8988T (cell line): Measurements from ENCODE around the gene PRKCH.

Source experiments
- DNase-seq: peaks from one replicate; pipeline ENCODE4 v3.0.0; 2011

The PRKCH gene

GRCh38 chr14:61558271-61558670 lies 236.9 kb downstream of the PRKCH start:
- no peak for DNase-seq

GRCh38 chr14:61559641-61560201 lies 238.3 kb downstream of the PRKCH start:
- DNase-seq = peak; percentile 70

DNA sequence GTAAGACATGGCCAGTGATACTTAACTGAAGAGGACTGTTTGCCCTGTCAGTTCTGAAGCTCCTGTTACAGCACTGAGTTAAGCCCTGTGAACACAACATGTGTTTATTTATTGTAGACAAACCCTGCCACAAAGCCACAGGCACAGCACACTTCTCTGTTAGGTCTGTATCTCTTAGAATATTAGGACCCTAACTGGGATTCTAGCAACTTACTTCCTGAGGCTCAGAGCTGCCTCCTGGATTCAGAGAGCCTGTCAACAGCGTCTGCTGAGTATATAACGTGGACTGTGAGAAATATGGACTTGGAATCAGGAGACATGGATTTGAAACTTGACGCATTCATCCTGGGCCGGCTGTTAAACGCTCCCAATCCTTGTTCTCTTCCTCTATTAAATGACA lies 238.9 kb downstream of the PRKCH start:
- DNase-seq = no peak

- DNase-seq = no peak
Observed at GRCh38 chr14:61561104-61561503, 239.7 kb downstream of the PRKCH start.

DNA sequence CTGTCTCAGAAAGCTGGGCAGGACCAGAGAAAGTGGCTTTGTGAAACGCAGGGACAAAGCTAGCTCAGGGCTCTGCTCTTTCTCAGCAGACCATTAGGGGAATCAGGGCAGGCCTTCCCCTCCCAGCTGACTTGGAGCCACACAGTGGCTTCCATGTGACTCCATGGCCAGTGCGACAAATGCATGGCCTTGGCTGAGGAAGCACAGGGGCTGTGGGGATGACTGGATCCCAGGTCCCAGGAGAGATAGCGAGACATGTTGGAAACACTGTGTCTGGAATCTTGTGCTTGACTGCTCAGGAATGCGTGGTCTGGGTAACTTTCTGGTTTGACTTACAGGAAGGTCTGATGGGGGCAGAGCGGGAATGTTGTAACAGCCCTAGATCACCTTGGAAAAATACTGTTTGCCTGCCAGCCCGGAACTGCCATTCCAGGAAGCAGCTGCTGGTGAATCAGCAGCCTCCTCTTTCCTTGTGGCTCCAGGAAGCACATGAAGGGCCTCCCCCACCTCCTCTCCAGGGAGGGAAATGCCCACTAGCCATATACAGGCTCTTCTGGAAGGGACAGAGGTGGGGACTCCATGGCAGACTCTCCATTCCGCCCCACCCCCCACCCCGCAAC lies 240.4 kb downstream of the PRKCH start:
- DNase-seq = no peak

DNA sequence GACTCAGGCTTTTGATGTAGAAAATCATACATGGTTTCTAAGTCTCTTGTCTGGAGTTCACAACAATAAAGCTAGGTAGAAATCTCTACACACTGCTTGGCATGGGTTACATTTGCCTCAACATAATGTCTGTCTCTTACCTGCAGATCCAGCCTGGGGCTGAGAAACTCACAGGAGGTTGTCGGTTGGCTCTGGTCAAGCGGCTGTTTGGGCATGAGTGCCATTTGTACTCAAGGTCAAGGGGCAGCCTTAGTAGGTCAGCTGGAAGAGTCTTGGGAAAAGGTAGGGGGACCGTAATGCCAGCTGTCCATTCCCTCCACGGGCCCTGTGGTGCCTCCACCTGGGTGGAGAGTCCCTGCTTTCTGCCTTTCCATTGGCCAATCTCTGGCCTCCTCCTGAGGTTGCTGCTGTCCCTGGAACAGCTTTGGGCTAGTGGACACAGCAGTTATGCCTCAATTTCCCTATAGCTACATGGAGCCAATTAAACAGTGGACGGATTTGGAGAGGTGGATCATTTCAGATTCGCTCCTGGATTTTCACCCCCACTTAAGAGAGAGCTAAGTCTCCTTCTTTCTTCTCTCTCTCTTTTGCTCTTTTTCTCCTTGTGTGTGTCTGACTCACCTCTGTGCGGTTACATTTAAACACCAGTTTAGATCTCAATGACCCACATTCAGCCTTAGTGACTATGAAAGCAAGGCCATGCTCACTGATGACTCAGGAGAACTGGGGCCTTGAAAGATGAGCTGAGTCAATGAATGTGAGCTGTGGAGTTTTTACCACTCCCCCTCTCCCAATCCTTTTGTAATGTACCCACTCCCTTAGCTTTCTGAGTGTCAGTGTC lies 241.2 kb downstream of the PRKCH start:
- no peak for DNase-seq

DNA sequence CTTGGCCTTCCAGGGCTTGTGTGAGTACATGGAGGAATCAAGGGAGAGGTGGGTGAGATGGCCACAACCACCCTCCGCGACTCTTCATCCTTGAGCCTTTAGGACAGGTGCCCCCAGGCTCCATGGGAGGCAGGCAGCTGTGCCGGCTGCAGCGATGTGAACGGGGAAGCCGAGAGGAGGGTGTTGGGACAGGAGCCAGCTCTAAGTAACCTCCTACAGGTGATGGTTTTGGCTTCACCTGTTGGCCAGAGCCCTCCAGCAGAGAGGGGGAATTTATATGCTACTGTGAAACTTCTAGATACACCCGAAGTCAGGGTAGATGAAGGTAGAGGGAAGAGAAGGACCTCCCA lies 241.8 kb downstream of the PRKCH start:
- DNase-seq = no peak

GRCh38 chr14:61563880-61564617 lies 242.7 kb downstream of the PRKCH start:
- no peak for DNase-seq

DNA sequence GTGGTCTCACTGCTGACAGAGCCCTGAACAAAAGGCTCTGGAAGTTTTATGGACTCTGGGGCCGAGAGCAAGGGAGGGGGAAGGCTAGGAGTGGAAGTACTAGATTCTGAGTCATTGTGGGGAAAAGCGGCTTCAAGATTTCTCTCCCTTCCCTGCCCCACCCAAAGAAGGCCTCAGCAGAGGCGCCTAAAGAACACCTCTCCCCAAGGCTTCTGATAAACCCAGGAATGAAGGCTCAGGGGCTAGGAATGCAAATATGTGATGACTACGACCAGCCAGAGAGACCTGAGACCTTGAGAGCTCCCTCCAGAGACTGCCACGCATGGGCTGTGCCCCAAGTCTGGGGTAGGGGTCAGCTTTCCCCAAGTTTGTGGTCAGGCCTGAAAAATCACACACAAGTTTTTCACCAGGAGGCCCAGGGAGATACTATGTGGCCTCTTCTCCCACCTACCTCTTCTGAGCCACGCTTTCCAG lies 243.3 kb downstream of the PRKCH start:
- peak; percentile 57 for DNase-seq

GRCh38 chr14:61565181-61565580 lies 243.8 kb downstream of the PRKCH start:
- DNase-seq = no peak

- no peak for DNase-seq
Observed at GRCh38 chr14:61565836-61566536, 244.6 kb downstream of the PRKCH start.

- no peak for DNase-seq
Observed at GRCh38 chr14:61566537-61567225, 245.3 kb downstream of the PRKCH start.

DNA sequence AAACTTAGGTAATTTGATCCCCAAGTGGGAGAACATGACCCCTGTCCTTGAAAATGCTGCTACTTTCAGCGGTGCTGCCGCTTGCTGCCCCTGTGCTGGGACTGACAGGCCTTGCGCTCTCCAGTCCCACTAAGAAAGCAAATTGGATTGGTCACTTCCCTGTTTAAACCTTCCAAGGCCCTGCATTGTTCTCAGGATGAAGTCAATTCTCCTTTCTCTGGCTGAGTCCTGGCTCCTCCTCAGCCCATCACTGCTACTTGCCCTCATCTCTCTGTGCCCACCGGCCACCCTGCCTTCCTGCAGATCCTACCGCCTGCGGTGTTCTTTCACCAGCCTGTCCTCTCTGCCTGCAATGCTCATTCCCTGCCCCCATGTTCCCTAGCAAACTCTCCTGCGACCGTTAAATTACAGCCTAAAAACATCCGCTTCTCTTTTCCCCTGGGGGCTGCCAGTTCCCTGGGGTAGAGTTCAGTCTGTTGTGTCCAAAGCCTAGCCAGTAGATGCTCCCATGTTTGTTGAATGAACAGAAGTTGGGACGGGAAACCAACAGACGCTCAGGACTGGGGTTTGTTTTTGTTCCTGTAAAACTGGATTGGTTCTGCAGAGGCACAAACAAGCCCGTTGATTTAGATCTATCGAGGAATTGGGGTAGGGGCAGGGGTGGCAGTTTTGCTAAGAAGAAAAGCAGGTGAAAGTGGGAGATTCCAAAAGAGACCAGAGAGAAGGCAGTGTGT lies 246.6 kb downstream of the PRKCH start:
- no peak for DNase-seq

GRCh38 chr14:61568572-61569011 lies 247.2 kb downstream of the PRKCH start:
- DNase-seq = no peak

DNA sequence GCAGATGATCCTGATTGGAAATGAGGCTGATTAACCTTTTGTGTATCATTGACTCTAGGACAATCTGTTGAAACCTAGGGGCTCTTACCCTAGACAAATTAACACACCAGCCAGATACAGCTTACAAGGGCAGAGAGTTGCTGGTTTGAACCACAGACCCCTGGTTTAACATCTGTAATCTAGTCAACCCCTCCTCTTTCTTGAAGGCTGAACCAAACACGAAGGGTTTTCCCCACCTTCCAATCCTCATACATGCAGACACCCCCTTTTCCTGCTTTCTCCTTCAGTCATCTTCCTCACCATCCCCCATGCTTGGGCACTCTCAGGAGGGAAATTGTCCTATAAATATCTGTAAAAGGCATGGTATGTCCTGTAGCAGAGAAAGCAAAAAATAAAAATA lies 247.9 kb downstream of the PRKCH start:
- no peak for DNase-seq

GRCh38 chr14:61569812-61570548 lies 248.6 kb downstream of the PRKCH start:
- no peak for DNase-seq

DNA sequence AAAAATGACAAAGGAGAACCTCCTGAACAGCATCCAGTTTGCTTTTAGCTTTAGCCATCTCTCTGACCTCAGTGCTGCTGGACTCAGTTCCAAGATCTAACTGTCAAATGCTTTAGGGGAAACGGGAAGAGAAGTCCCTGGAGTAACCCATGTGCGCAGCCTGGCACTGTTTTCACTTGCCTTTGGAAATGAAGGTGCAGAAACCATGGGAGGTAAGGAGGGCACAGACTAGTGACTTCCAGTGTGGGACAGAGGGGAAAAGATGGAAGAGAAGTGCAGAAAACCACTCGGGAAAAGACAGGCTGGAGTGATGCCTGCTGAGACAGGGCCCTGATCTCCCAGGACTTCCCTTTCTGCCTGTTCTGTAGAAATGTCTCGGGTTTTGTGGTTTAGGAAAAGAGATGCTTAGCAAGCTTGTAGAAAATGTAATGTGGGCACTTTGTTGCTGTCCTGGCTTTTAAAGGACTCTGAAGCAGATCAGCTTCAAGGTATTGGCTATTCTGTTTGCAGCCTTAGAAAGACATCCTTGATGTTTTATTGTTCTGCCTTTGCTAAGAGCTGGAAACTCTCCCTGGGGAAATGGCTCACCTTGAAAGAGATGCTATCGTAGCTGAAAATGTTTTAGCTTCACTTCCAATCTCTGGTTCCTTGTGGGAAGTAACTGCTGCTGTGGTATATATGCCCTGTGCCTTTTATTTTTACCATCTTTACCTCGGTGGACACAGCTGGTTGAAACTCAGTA lies 249.3 kb downstream of the PRKCH start:
- no peak for DNase-seq

DNA sequence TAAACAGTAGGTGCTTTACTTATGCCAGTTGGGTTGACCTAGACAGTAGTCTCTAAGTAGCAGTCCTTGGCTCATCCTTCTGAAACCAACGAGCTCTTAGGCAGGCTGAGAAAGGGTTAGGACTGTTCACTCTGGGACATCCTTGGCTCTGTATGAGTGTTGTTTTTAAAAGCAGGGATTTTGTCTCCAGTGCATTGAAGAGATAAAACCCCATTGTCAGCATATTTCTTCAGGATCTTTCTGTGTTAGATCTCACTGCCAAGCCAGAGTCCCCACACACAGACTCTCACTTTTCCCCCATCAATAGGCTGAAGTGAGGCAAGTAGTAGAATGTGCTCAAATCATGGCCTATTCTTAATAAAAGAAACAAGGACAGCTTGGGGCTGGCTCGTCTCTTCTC lies 250.5 kb downstream of the PRKCH start:
- DNase-seq = no peak

DNA sequence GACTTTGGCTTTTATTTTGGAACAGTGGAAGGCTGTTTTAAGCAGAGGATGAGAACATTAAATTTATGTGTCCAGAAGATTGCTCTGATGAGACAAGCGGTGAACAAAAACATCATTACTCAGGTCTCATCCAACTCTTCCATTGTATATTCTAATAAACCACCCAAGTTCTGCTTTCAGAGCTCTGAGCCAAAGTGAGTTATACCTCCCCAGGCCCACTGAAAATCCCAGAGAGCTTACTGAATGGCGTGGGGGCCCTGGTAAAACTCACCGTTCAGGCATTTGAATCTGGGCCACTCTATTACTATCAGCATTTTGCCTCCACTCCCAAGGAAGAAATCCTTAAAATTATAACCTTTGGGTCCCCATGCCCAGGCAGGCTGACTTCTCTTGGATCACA lies 251.9 kb downstream of the PRKCH start:
- no peak for DNase-seq
